RCC 7860 (cell line): ENCODE results near the gene DNAJC9.
A peak's percentile ranks its signal among the peaks of the same experiment; 100 is the strongest.
"Not testable (repeated sequence)": the region's sequence is repeated elsewhere in the genome, so short reads cannot be mapped to it uniquely, and the experiment has no call there.

Experiments used
- DNase-seq: peaks from one replicate; pipeline ENCODE4 v3.0.0-alpha.2; 2015; ENCODE audit warnings: low spot score
- FAIRE-seq: peaks from 2 replicates; lab custom pipeline; 2012; peaks lifted over from hg19 to GRCh38; lab: Jason Lieb, UNC

DNAJC9 gene

GRCh38 chr10:73246646-73247508, at the start of gene DNAJC9:
TSS of gene DNAJC9 (minus strand) at chr10:73247255. CDS start at chr10:73247189, 66 bp downstream.
- DNase-seq = peak; percentile 90
- peak; percentile 14 for FAIRE-seq

- no peak for FAIRE-seq
- DNase-seq = no peak
These were observed 46.4 kb upstream of the DNAJC9 start for GRCh38 chr10:73293461-73293860.

GRCh38 chr10:73289958-73290357, 42.9 kb upstream of the DNAJC9 start:
- no peak for FAIRE-seq
- DNase-seq = no peak

- FAIRE-seq = no peak
- DNase-seq = no peak
These were observed 40.4 kb upstream of the DNAJC9 start for GRCh38 chr10:73287441-73287840.

GRCh38 chr10:73281097-73281496, 34.0 kb upstream of the DNAJC9 start:
- DNase-seq (no peak), FAIRE-seq (no peak)

GRCh38 chr10:73264423-73264822, 17.4 kb upstream of the DNAJC9 start:
- FAIRE-seq = no peak
- no peak for DNase-seq

GRCh38 chr10:73263693-73264347, 16.8 kb upstream of the DNAJC9 start:
- peak; percentile 45 for DNase-seq

GRCh38 chr10:73262880-73263555, 16.0 kb upstream of the DNAJC9 start:
- DNase-seq (no peak), FAIRE-seq (no peak)

More at GRCh38 chr10:73263693-73264347, 16.8 kb upstream of the DNAJC9 start:
- peak; percentile 60 for FAIRE-seq

- DNase-seq (peak; percentile 83), FAIRE-seq (peak; percentile 95)
These were observed 15.2 kb upstream of the DNAJC9 start for GRCh38 chr10:73262105-73262730.

GRCh38 chr10:73261362-73261995, 14.4 kb upstream of the DNAJC9 start:
- DNase-seq (no peak), FAIRE-seq (no peak)

GRCh38 chr10:73258612-73259011, 11.6 kb upstream of the DNAJC9 start:
- not testable (repeated sequence) for DNase-seq, FAIRE-seq

GRCh38 chr10:73253225-73253555, 6.1 kb upstream of the DNAJC9 start:
- FAIRE-seq = no peak
- no peak for DNase-seq

GRCh38 chr10:73252445-73253224, 5.6 kb upstream of the DNAJC9 start, which contains the start of gene MRPS16:
TSS of gene MRPS16 (minus strand) at chr10:73252644. CDS start at chr10:73252482, 162 bp downstream.
- FAIRE-seq (peak; percentile 83), DNase-seq (peak; percentile 93)

GRCh38 chr10:73251683-73252444, 4.8 kb upstream of the DNAJC9 start:
- DNase-seq (no peak), FAIRE-seq (no peak)

- FAIRE-seq (no peak), DNase-seq (no peak)
These were observed 1.2 kb upstream of the DNAJC9 start for GRCh38 chr10:73248259-73248724.

- DNase-seq (no peak), FAIRE-seq (no peak)
These were observed 629 bp upstream of the DNAJC9 start for GRCh38 chr10:73247509-73248258.

GRCh38 chr10:73246322-73246645, 771 bp downstream of the DNAJC9 start:
- no peak for FAIRE-seq

GRCh38 chr10:73244866-73245477, 2.1 kb downstream of the DNAJC9 start:
- FAIRE-seq (no peak), DNase-seq (no peak)

More at GRCh38 chr10:73246322-73246645, 771 bp downstream of the DNAJC9 start:
- DNase-seq = no peak
